Cardiac muscle cell (in vitro differentiated cells and primary cell): ENCODE measurements around the gene ANKRD13B. TPM values are rescaled to one million over a fixed set of nuclear protein-coding genes. Genes with fewer than 3 reads are reported as not detected.
A peak's percentile ranks its signal among the peaks of the same experiment; 100 is the strongest.

Experiments
- DNase-seq, 2 donors: peaks; one replicate each; pipeline versions ENCODE4 v3.0.0 to v3.0.0-alpha.2; 2010 to 2017; ENCODE audit warnings: low read depth in 1 of 2, low spot score in 1 of 2
- H3K27ac ChIP-seq: fragments of 200-600 bp; sonication (generic); 2 replicates; pipeline ENCODE4 v1.5.1; 2016
- H3K27me3 ChIP-seq: fragments of 200-600 bp; sonication (generic); 2 replicates; pipeline ENCODE4 v1.6.0; 2016; ENCODE audit warnings: control low read depth
- H3K36me3 ChIP-seq: fragments of 200-600 bp; sonication (generic); 2 replicates; pipeline ENCODE4 v1.5.1; 2016; ENCODE audit warnings: control low read depth
- H3K4me1 ChIP-seq: fragments of 200-600 bp; sonication (generic); 2 replicates; pipeline ENCODE4 v1.8.1; 2017; ENCODE audit warnings: low read depth, mild to moderate bottlenecking, mixed run types
- H3K4me3 ChIP-seq: fragments of 200-600 bp; sonication (generic); 2 replicates; pipeline ENCODE4 v1.5.1; 2016; ENCODE audit warnings: mild to moderate bottlenecking
- H3K9me3 ChIP-seq: fragments of 200-600 bp; sonication (generic); 2 replicates; pipeline ENCODE4 v1.5.1; 2017; ENCODE audit warnings: low read depth, mild to moderate bottlenecking, control low read depth
- polyA plus RNA-seq: library from polyadenylated mRNA; unstranded; fragments of >200 nt; fragmentation: Nextera tagmentation; extraction: Ambion mirVana; gene quantifications from 2 replicates; pipeline ENCODE4 v1.2.1, GENCODE V29; 2016
- total RNA-seq: library from RNA; depleted of rRNA; stranded (reverse); fragments of >200 nt; gene quantifications from 2 replicates; pipeline ENCODE4 v1.2.3, GENCODE V29; 2016
- TF ChIP-seq, protein P1 (sequence below): IDR thresholded peaks from 2 replicates; pipeline ENCODE4 v1.5.1; 2012; ENCODE audit warnings: low read depth, mild to moderate bottlenecking, low read length

Gene ANKRD13B
- total and polyA plus RNA-seq, 2 experiments from 2014 or later: 7.4 to 12.7 TPM

- no peak for DNase-seq
- Histone ChIP-seq H3K9me3 (no peaks in the 10 kb centered on the region), H3K36me3 (no peaks in the 10 kb centered on the region), H3K27ac (no peak overlapping the region), H3K27me3 (peaks cover 13% of the 10 kb centered on the region), H3K4me1 (peaks cover 7% of the 10 kb centered on the region), H3K4me3 (no peak overlapping the region)
- TF ChIP-seq, protein P1, sequence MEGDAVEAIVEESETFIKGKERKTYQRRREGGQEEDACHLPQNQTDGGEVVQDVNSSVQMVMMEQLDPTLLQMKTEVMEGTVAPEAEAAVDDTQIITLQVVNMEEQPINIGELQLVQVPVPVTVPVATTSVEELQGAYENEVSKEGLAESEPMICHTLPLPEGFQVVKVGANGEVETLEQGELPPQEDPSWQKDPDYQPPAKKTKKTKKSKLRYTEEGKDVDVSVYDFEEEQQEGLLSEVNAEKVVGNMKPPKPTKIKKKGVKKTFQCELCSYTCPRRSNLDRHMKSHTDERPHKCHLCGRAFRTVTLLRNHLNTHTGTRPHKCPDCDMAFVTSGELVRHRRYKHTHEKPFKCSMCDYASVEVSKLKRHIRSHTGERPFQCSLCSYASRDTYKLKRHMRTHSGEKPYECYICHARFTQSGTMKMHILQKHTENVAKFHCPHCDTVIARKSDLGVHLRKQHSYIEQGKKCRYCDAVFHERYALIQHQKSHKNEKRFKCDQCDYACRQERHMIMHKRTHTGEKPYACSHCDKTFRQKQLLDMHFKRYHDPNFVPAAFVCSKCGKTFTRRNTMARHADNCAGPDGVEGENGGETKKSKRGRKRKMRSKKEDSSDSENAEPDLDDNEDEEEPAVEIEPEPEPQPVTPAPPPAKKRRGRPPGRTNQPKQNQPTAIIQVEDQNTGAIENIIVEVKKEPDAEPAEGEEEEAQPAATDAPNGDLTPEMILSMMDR: no peak
Observed at GRCh38 chr17:29612404-29613280, 19.7 kb downstream of the ANKRD13B start.

DNA sequence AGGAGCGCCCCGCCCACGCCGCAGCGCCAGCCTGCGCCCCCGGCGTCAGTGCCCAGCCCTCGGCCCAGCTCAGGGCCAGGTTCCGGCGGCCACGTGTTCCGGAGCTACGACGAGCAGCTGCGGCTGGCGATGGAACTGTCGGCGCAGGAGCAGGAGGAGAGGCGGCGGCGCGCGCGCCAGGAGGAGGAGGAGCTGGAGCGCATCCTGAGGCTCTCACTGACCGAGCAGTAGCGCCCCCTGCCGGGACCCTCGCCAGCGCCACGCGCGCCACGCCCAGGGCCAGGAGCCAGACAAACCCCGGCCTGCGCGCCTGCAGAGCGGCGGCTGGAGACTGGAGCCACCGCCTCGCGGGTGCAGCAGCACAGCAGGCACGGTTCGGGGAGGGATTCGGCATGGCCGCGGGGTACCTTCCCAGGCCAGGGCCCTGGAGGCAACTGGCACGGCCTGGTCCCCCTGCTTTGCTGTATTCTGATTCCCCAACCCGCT is 20.5 kb downstream of the ANKRD13B start:
- no peak overlapping the region for H3K4me3 ChIP-seq
- peaks cover 13% of the 10 kb centered on the region for H3K4me1 ChIP-seq
- no peaks in the 10 kb centered on the region for H3K36me3 ChIP-seq
- H3K27ac ChIP-seq: no peak overlapping the region
- peak; percentile 90 to 96 for DNase-seq
- peaks cover 13% of the 10 kb centered on the region for H3K27me3 ChIP-seq
- TF ChIP-seq, protein P1: peak; percentile 82
- H3K9me3 ChIP-seq: no peaks in the 10 kb centered on the region

DNA sequence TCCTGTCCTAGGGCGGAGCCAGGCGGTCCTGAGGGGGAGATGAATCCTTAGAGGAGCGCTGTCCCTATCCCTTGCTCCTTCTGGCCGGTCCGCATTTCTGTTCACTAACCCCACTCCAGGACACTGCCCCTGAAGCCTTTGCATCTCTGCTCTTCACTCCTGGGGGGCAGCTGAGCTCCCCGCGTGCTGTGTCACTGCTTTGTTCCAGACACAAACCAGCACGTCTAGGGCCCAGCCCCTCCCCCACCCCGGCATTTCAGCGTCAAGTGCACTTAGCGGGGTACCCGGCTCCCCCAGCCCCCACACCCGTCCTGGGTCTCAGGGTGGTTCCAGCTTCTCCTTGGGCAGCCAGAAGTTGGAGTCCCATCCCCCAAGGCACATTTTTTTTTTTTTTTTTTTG is 20.9 kb downstream of the ANKRD13B start:
- H3K36me3 ChIP-seq: no peaks in the 10 kb centered on the region
- no peak overlapping the region for H3K4me3 ChIP-seq
- no peak overlapping the region for H3K27ac ChIP-seq
- H3K27me3 ChIP-seq: peaks cover 13% of the 10 kb centered on the region
- no peak for DNase-seq
- TF ChIP-seq, protein P1: no peak
- H3K9me3 ChIP-seq: no peaks in the 10 kb centered on the region
- H3K4me1 ChIP-seq: peaks cover 18% of the 10 kb centered on the region

GRCh38 chr17:29614349-29615047 is 21.6 kb downstream of the ANKRD13B start:
- Histone ChIP-seq H3K27ac (no peak overlapping the region), H3K36me3 (no peaks in the 10 kb centered on the region), H3K4me3 (no peak overlapping the region), H3K9me3 (no peaks in the 10 kb centered on the region), H3K27me3 (peaks cover 13% of the 10 kb centered on the region), H3K4me1 (peaks cover 22% of the 10 kb centered on the region)
- TF ChIP-seq, protein P1: no peak
- DNase-seq: no peak

GRCh38 chr17:29615048-29615385 is 22.1 kb downstream of the ANKRD13B start:
- Histone ChIP-seq H3K4me3 (no peak overlapping the region), H3K9me3 (no peaks in the 10 kb centered on the region), H3K36me3 (no peaks in the 10 kb centered on the region), H3K4me1 (peaks cover 27% of the 10 kb centered on the region), H3K27me3 (peaks cover 13% of the 10 kb centered on the region), H3K27ac (no peak overlapping the region)
- DNase-seq: no peak
- TF ChIP-seq, protein P1: no peak
